Gastroesophageal sphincter (tissue), 4 donors: ENCODE data around the gene ARL8B. TPM values are rescaled to one million over a fixed set of nuclear protein-coding genes. Genes with fewer than 3 reads are reported as not detected.

Experiments
- ATAC-seq: fragments of 150-250 bp; one replicate; pipeline ENCODE4 v1.9.1; 2016; ENCODE audit warnings: mild to moderate bottlenecking, moderate library complexity
- H3K27ac ChIP-seq, 4 donors: fragments of 200-600 bp; sonication (generic) in 3 of 4; 1 replicate in 3 of 4; 2 replicates in 1 of 4; pipeline ENCODE4 v1.5.1; 2016 to 2019
- H3K27me3 ChIP-seq: fragments of 200-600 bp; sonication (generic); one replicate; pipeline ENCODE4 v1.5.1; 2019
- H3K36me3 ChIP-seq, 2 donors: fragments of 200-600 bp; sonication (generic); one replicate each; pipeline ENCODE4 v1.5.1; 2019; ENCODE audit warnings: control low read depth in 1 of 2
- H3K4me1 ChIP-seq, 3 donors: fragments of 200-600 bp; sonication (generic); 1 replicate in 2 of 3; 2 replicates in 1 of 3; pipeline ENCODE4 v1.5.1; 2016 to 2019; ENCODE audit warnings: control low read depth in 2 of 3
- H3K4me3 ChIP-seq, 2 donors: fragments of 200-600 bp; sonication (generic); one replicate each; pipeline ENCODE4 v1.5.1; 2019; ENCODE audit warnings: mild to moderate bottlenecking in 1 of 2, moderate library complexity in 1 of 2
- H3K9me3 ChIP-seq, 3 donors: fragments of 200-600 bp; sonication (generic); one replicate each; pipeline ENCODE4 v1.5.1; 2017 to 2019; ENCODE audit warnings: control low read depth in 2 of 3
- EP300 ChIP-seq: sonication (generic); formaldehyde crosslinking; IDR thresholded peaks from one replicate; pipeline ENCODE4 v1.6.1; 2017; ENCODE audit warnings: antibody characterized with exemption, mild to moderate bottlenecking
- POLR2A ChIP-seq, 2 donors: fragments of 450-650 bp; IDR thresholded peaks; one replicate each; pipeline ENCODE4 v1.6.1; 2017; ENCODE audit warnings: antibody characterized with exemption in 2 of 2, mild to moderate bottlenecking in 2 of 2, moderate library complexity in 1 of 2
- POLR2AphosphoS5 ChIP-seq: sonication (generic); formaldehyde crosslinking; IDR thresholded peaks from one replicate; pipeline ENCODE4 v1.6.1; 2017; ENCODE audit warnings: antibody characterized with exemption
- WGBS, 2 donors: methylation state at CpG; one replicate each; pipeline ENCODE4 v1.1.5; 2018; ENCODE audit warnings: low coverage in 1 of 2; 5-methylcytosine and 5-hydroxymethylcytosine counted together
- total RNA-seq, 4 donors: library from RNA; depleted of rRNA; stranded (reverse); fragments of >200 nt; gene quantifications; one replicate each; pipeline ENCODE4 v1.1.0, GENCODE V29; 2016
- TF ChIP-seq, protein P1 (sequence below), 4 experiments: fragments of 200-600 bp in 2 of 4; fragments of 450-650 bp in 2 of 4; sonication (generic) in 1 of 4; IDR thresholded peaks; one replicate each; pipeline ENCODE4 v1.5.1; 2017 to 2019; ENCODE audit warnings: antibody characterized with exemption in 4 of 4, mild to moderate bottlenecking in 2 of 4, moderate library complexity in 2 of 4

The ARL8B gene
- total RNA-seq, 4 donors from 2014 or later = 41.5 to 59.9 (median 50.9) TPM

DNA sequence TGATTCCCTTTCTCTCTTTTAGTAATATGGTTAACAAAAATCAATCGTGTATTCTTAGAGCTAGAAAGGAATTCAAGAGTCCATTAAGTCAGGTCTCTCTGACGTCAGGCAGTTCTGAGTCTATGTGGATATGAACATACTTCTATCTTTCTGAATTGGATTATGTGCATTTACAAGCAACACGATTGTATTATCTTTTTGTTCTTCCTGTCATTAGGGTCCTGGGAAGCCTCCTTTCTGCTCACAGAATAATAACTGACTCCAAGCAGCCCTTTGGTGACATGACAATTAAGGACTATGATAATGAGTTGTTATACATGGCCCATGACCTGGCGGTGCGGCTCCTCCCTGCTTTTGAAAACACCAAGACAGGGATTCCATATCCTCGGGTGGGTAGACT lies 79.4 kb downstream of the ARL8B start:
- ATAC-seq = no peak
- Histone ChIP-seq H3K4me3 (no peak overlapping the region), H3K36me3 (peaks cover 0 to 86% of the 10 kb centered on the region in 2 donors), H3K9me3 (no peaks in the 10 kb centered on the region), H3K27me3 (no peaks in the 10 kb centered on the region), H3K4me1 (peaks cover 0 to 22% (median 0%) of the 10 kb centered on the region in 3 donors), H3K27ac (no peak overlapping the region)
- no peak for TF ChIP-seq POLR2AphosphoS5
- TF ChIP-seq, protein P1, sequence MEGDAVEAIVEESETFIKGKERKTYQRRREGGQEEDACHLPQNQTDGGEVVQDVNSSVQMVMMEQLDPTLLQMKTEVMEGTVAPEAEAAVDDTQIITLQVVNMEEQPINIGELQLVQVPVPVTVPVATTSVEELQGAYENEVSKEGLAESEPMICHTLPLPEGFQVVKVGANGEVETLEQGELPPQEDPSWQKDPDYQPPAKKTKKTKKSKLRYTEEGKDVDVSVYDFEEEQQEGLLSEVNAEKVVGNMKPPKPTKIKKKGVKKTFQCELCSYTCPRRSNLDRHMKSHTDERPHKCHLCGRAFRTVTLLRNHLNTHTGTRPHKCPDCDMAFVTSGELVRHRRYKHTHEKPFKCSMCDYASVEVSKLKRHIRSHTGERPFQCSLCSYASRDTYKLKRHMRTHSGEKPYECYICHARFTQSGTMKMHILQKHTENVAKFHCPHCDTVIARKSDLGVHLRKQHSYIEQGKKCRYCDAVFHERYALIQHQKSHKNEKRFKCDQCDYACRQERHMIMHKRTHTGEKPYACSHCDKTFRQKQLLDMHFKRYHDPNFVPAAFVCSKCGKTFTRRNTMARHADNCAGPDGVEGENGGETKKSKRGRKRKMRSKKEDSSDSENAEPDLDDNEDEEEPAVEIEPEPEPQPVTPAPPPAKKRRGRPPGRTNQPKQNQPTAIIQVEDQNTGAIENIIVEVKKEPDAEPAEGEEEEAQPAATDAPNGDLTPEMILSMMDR (IDR thresholded peaks at IDR 0.05) = no peak
- TF ChIP-seq EP300 = no peak
- TF ChIP-seq POLR2A (IDR thresholded peaks at IDR 0.05) = no peak
- 78 to 87% methylated on average over 4 to 5 of the region's 6 CpGs for WGBS, 2 donors

DNA sequence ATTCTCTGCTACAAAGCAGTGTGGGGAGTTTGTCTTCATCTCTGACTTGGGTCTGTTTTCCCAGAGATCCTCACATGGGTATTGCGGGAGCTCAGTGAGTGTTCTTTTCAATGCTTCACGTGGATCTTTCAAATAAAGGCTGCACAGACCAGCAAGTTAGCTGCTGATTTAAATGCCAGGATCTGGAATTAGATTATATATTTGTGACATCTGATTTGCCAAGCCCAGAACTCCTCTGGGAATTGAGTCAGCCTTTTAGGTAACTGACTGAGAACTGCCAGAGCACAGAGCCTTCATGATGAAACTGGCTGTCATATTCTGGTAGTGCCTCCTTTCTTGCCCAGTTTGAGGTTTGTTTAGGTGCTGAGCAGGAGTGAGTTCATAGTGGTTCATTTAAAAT lies 80.1 kb downstream of the ARL8B start:
- no peak for ATAC-seq
- Histone ChIP-seq H3K4me3 (no peak overlapping the region), H3K27ac (no peak overlapping the region), H3K36me3 (peaks cover 0 to 93% of the 10 kb centered on the region in 2 donors), H3K9me3 (no peaks in the 10 kb centered on the region), H3K4me1 (peaks cover 0 to 16% (median 0%) of the 10 kb centered on the region in 3 donors), H3K27me3 (no peaks in the 10 kb centered on the region)
- WGBS, 2 donors = 89% methylated on average over 2 of the region's 2 CpGs; no CpG with 5 or more reads in 1 of the 2 donors
- no peak for TF ChIP-seq POLR2AphosphoS5
- TF ChIP-seq, protein P1 (IDR thresholded peaks at IDR 0.05) = no peak
- TF ChIP-seq EP300 = no peak
- no peak for TF ChIP-seq POLR2A (IDR thresholded peaks at IDR 0.05)

DNA sequence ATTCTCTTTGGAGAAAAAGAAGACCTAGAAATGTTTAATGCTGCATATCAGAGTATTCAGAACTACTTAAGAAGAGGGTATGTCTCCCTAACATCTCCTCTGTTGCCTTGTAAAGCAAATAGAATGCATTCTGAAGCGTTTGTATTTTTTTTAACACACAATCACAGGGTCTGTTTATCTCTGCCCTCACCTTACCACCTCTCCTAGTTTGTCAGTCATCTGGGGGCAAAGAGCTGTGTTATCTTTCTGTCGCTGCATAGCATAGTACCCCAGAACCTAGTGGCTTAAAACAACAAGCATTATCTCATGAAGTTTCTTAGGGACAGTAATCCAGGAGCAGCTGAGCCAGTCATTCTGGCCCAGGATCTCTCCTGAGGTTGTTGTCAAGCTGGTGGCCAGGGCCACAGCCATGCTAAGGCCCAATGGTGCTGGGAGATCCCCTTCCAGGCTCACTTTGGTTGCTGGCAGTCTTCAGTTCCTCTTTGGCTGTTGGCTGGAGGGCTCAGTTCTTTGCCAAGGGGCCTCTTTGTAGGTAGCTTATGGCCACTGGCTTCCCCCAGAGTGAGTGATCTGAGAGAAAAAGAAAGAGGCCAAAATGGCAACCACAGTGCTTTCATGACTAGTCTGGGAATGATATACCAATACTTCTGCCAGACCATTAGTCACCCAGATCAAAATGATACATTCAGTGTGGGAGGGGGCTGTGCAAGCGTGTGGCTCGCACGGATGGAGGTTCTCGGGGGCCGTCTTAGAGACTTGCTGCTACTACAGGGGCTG lies 83.3 kb downstream of the ARL8B start:
- H3K4me1 ChIP-seq = no peaks in the 10 kb centered on the region
- H3K4me3 ChIP-seq = no peak overlapping the region
- H3K27me3 ChIP-seq = no peaks in the 10 kb centered on the region
- TF ChIP-seq EP300 (no peak), POLR2AphosphoS5 (no peak), POLR2A (IDR thresholded peaks at IDR 0.05) (no peak)
- TF ChIP-seq, protein P1 (IDR thresholded peaks at IDR 0.05) = no peak
- H3K36me3 ChIP-seq = peaks cover 2 to 100% of the 10 kb centered on the region in 2 donors
- 59 to 78% methylated on average over 7 of the region's 7 CpGs for WGBS, 2 donors
- H3K27ac ChIP-seq = no peak overlapping the region
- ATAC-seq = no peak
- no peaks in the 10 kb centered on the region for H3K9me3 ChIP-seq

DNA sequence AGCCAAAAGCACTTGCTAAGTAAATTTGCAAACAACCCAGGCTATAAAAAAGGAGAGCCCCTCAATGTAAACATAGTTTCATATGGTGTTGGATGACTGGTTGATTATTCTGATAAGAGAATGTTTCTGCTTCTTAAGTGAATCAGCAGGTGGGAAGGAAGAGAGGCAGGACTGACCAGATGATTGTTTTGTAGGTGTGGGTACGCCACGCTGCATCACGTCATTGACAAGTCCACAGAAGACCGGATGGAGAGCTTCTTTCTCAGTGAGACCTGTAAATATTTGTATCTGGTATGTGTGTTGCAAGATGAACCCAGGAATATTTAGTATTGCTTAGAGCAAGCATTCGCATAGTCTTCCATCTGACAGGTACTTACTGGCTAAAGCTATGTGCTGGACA lies 88.8 kb downstream of the ARL8B start:
- no peak for ATAC-seq
- H3K4me1 ChIP-seq = no peaks in the 10 kb centered on the region
- H3K9me3 ChIP-seq = no peaks in the 10 kb centered on the region
- peaks cover 11 to 99% of the 10 kb centered on the region in 2 donors for H3K36me3 ChIP-seq
- no peaks in the 10 kb centered on the region for H3K27me3 ChIP-seq
- TF ChIP-seq EP300 (no peak), POLR2AphosphoS5 (no peak), POLR2A (IDR thresholded peaks at IDR 0.05) (no peak)
- TF ChIP-seq, protein P1 (IDR thresholded peaks at IDR 0.05) = no peak
- WGBS, 2 donors = 90% methylated on average over 4 to 5 of the region's 5 CpGs
- H3K27ac ChIP-seq = no peak overlapping the region
- H3K4me3 ChIP-seq = no peak overlapping the region
